ENCODE data around the gene PGLYRP3. TPM values are rescaled to one million over a fixed set of nuclear protein-coding genes. Genes with fewer than 3 reads are reported as not detected.

The PGLYRP3 gene
- total and polyA plus RNA-seq, 2 experiments from 2014 or later: not detected

GRCh38 chr1:153259387-153259786 lies 53.4 kb downstream of the PGLYRP3 start, which contains the start of gene LORICRIN:
Gene LORICRIN, plus strand, starts transcription at chr1:153259687. Its CDS starts 1,263 bp downstream, at chr1:153260950.
- H3K27ac Mint-ChIP-seq: no peak within 1 kb of the TSS
- H3K4me2 ChIP-seq: peak within 1 kb of the TSS; percentile 85

More at GRCh38 chr1:153259387-153259786, 53.4 kb downstream of the PGLYRP3 start, which contains the start of gene LORICRIN:
- Mint-ChIP-seq H3K9me3 (no peaks in the 10 kb centered on the region; the same call in 2 of the 3 replicates), H3K27me3 (ENCODE audit: insufficient read depth, low read depth, poor library complexity) (peaks cover 39% of the 10 kb centered on the region), H3K4me1 (peaks cover 19% of the 10 kb centered on the region), H3K4me3 (peak within 1 kb of the TSS; percentile 62), H3K36me3 (ENCODE audit: low read depth) (no peaks in the 10 kb centered on the region; the same call in 2 of the 3 replicates)
- Histone ChIP-seq H3K36me3 (ENCODE audit: insufficient read depth) (no peaks in the 10 kb centered on the region), H3K27me3 (ENCODE audit: insufficient read depth) (peaks cover 62% of the 10 kb centered on the region), H3F3A (replicated peaks; ENCODE audit: low read depth) (peaks cover 12% of the 10 kb centered on the region), H4K20me1 (replicated peaks; ENCODE audit: insufficient read depth) (0 out of 2 replicates have a peak, but pooled peaks cover 1% of the 10 kb centered on the region), H3K4me1 (ENCODE audit: insufficient read depth) (peaks cover 16% of the 10 kb centered on the region), H3K79me2 (replicated peaks; ENCODE audit: insufficient read depth) (no peaks in the 10 kb centered on the region), H3K9me2 (ENCODE audit: insufficient read depth) (no peaks in the 10 kb centered on the region), H2AFZ (peak within 1 kb of the TSS; percentile 84; the same call in 1 of the 2 replicates), H3K27ac (ENCODE audit: low read depth) (no peak within 1 kb of the TSS), H3K4me3 (peak within 1 kb of the TSS; percentile 63)
- ATAC-seq: no peak
- no peak for TF ChIP-seq CREB1 (CRISPR knock-in tag; IDR thresholded peaks at IDR 0.05; ENCODE audit: low read depth)
- no peak for TF ChIP-seq CTCF (conservative IDR thresholded peaks at IDR 0.05; ENCODE audit: low read depth in 2 of 2)
- no peak for TF ChIP-seq ZNF331 (CRISPR knock-in tag; IDR thresholded peaks at IDR 0.05; ENCODE audit: low read depth)
- no peak for TF ChIP-seq ZNF462 (CRISPR knock-in tag; IDR thresholded peaks at IDR 0.05)
- TF ChIP-seq JUNB (IDR thresholded peaks at IDR 0.05; ENCODE audit: unreplicated experiment): no peak
- TF ChIP-seq POLR2AphosphoS5 (IDR thresholded peaks at IDR 0.05; ENCODE audit: low read depth): no peak
- no peak for TF ChIP-seq REST (IDR thresholded peaks at IDR 0.05; ENCODE audit: unreplicated experiment)
- no peak for TF ChIP-seq ZNF114 (CRISPR knock-in tag; IDR thresholded peaks at IDR 0.05)
- no peak for TF ChIP-seq EZH2phosphoT487 (IDR thresholded peaks at IDR 0.05; ENCODE audit: unreplicated experiment)
- TF ChIP-seq NANOG (IDR thresholded peaks at IDR 0.05; ENCODE audit: borderline replicate concordance): no peak
- no peak for TF ChIP-seq STAT1 (IDR thresholded peaks at IDR 0.05; ENCODE audit: unreplicated experiment)
- no peak for TF ChIP-seq EZH2 (IDR thresholded peaks at IDR 0.05; ENCODE audit: low read depth, unreplicated experiment)
- no peak for TF ChIP-seq ETS1 (IDR thresholded peaks at IDR 0.05)
- DNase-seq (ENCODE audit: low spot score): no peak
